Measurements from ENCODE around the gene LRP6. TPM values are rescaled to one million over a fixed set of nuclear protein-coding genes. Genes with fewer than 3 reads are reported as not detected.

Gene LRP6
- total RNA-seq, 1 donor from 2014 or later, result 44.4 TPM

GRCh38 chr12:12091977-12092663 is 174.7 kb downstream of the LRP6 start:
- Histone ChIP-seq H3K9me3 (ENCODE audit: control insufficient read depth in 3 of 3, low read length in 3 of 3) (no peaks in the 10 kb centered on the region), H3K4me3 (ENCODE audit: low read length in 3 of 3) (no peak overlapping the region), H3K9ac (ENCODE audit: low read depth in 1 of 3, low read length in 3 of 3) (no peak overlapping the region), H3K4me1 (ENCODE audit: control insufficient read depth in 3 of 3, insufficient read depth in 3 of 3, low read length in 3 of 3) (no peaks in the 10 kb centered on the region), H3K27ac (ENCODE audit: low read depth, low read length) (no peak overlapping the region), H3K27me3 (ENCODE audit: control insufficient read depth in 3 of 3, insufficient read depth in 3 of 3, low read length in 3 of 3) (no peaks in the 10 kb centered on the region), H3K36me3 (ENCODE audit: control insufficient read depth in 3 of 3, insufficient read depth in 3 of 3, low read length in 3 of 3) (no peaks in the 10 kb centered on the region)

- H3K36me3 ChIP-seq (ENCODE audit: control insufficient read depth in 3 of 3, insufficient read depth in 3 of 3, low read length in 3 of 3), result no peaks in the 10 kb centered on the region
- no peaks in the 10 kb centered on the region for H3K4me1 ChIP-seq (ENCODE audit: control insufficient read depth in 3 of 3, insufficient read depth in 3 of 3, low read length in 3 of 3)
- H3K9me3 ChIP-seq (ENCODE audit: control insufficient read depth in 3 of 3, low read length in 3 of 3), result no peaks in the 10 kb centered on the region
- H3K4me3 ChIP-seq (ENCODE audit: low read length in 3 of 3), result no peak overlapping the region
- H3K27ac ChIP-seq (ENCODE audit: low read depth, low read length), result no peak overlapping the region
- H3K27me3 ChIP-seq (ENCODE audit: control insufficient read depth in 3 of 3, insufficient read depth in 3 of 3, low read length in 3 of 3), result no peaks in the 10 kb centered on the region
- no peak overlapping the region for H3K9ac ChIP-seq (ENCODE audit: low read depth in 1 of 3, low read length in 3 of 3)
Observed at GRCh38 chr12:12091071-12091470, 175.8 kb downstream of the LRP6 start.

- no peaks in the 10 kb centered on the region for H3K9me3 ChIP-seq (ENCODE audit: control insufficient read depth in 3 of 3, low read length in 3 of 3)
- H3K4me3 ChIP-seq (ENCODE audit: low read length in 3 of 3), result no peak overlapping the region
- H3K36me3 ChIP-seq (ENCODE audit: control insufficient read depth in 3 of 3, insufficient read depth in 3 of 3, low read length in 3 of 3), result no peaks in the 10 kb centered on the region
- no peak overlapping the region for H3K27ac ChIP-seq (ENCODE audit: low read depth, low read length)
- no peak overlapping the region for H3K9ac ChIP-seq (ENCODE audit: low read depth in 1 of 3, low read length in 3 of 3)
- no peaks in the 10 kb centered on the region for H3K4me1 ChIP-seq (ENCODE audit: control insufficient read depth in 3 of 3, insufficient read depth in 3 of 3, low read length in 3 of 3)
- no peaks in the 10 kb centered on the region for H3K27me3 ChIP-seq (ENCODE audit: control insufficient read depth in 3 of 3, insufficient read depth in 3 of 3, low read length in 3 of 3)
Observed at GRCh38 chr12:12088761-12089160, 178.1 kb downstream of the LRP6 start.

- Histone ChIP-seq H3K9me3 (ENCODE audit: control insufficient read depth in 3 of 3, low read length in 3 of 3) (no peaks in the 10 kb centered on the region), H3K4me1 (ENCODE audit: control insufficient read depth in 3 of 3, insufficient read depth in 3 of 3, low read length in 3 of 3) (no peaks in the 10 kb centered on the region), H3K27ac (ENCODE audit: low read depth, low read length) (no peak overlapping the region), H3K9ac (ENCODE audit: low read depth in 1 of 3, low read length in 3 of 3) (no peak overlapping the region), H3K36me3 (ENCODE audit: control insufficient read depth in 3 of 3, insufficient read depth in 3 of 3, low read length in 3 of 3) (no peaks in the 10 kb centered on the region), H3K4me3 (ENCODE audit: low read length in 3 of 3) (no peak overlapping the region), H3K27me3 (ENCODE audit: control insufficient read depth in 3 of 3, insufficient read depth in 3 of 3, low read length in 3 of 3) (no peaks in the 10 kb centered on the region)
Observed at GRCh38 chr12:12088147-12088546, 178.7 kb downstream of the LRP6 start.

- Histone ChIP-seq H3K4me3 (ENCODE audit: low read length in 3 of 3) (no peak overlapping the region), H3K27me3 (ENCODE audit: control insufficient read depth in 3 of 3, insufficient read depth in 3 of 3, low read length in 3 of 3) (no peaks in the 10 kb centered on the region), H3K27ac (ENCODE audit: low read depth, low read length) (no peak overlapping the region), H3K4me1 (ENCODE audit: control insufficient read depth in 3 of 3, insufficient read depth in 3 of 3, low read length in 3 of 3) (no peaks in the 10 kb centered on the region), H3K9me3 (ENCODE audit: control insufficient read depth in 3 of 3, low read length in 3 of 3) (no peaks in the 10 kb centered on the region), H3K36me3 (ENCODE audit: control insufficient read depth in 3 of 3, insufficient read depth in 3 of 3, low read length in 3 of 3) (no peaks in the 10 kb centered on the region), H3K9ac (ENCODE audit: low read depth in 1 of 3, low read length in 3 of 3) (no peak overlapping the region)
Observed at GRCh38 chr12:12087693-12088034, 179.2 kb downstream of the LRP6 start.

- Histone ChIP-seq H3K27ac (ENCODE audit: low read depth, low read length) (no peak overlapping the region), H3K9ac (ENCODE audit: low read depth in 1 of 3, low read length in 3 of 3) (no peak overlapping the region), H3K27me3 (ENCODE audit: control insufficient read depth in 3 of 3, insufficient read depth in 3 of 3, low read length in 3 of 3) (no peaks in the 10 kb centered on the region), H3K4me1 (ENCODE audit: control insufficient read depth in 3 of 3, insufficient read depth in 3 of 3, low read length in 3 of 3) (no peaks in the 10 kb centered on the region), H3K4me3 (ENCODE audit: low read length in 3 of 3) (no peak overlapping the region), H3K9me3 (ENCODE audit: control insufficient read depth in 3 of 3, low read length in 3 of 3) (no peaks in the 10 kb centered on the region), H3K36me3 (ENCODE audit: control insufficient read depth in 3 of 3, insufficient read depth in 3 of 3, low read length in 3 of 3) (no peaks in the 10 kb centered on the region)
Observed at GRCh38 chr12:12086973-12087692, 179.7 kb downstream of the LRP6 start.

GRCh38 chr12:12086362-12086761 is 180.5 kb downstream of the LRP6 start:
- Histone ChIP-seq H3K4me3 (ENCODE audit: low read length in 3 of 3) (no peak overlapping the region), H3K9ac (ENCODE audit: low read depth in 1 of 3, low read length in 3 of 3) (no peak overlapping the region), H3K27me3 (ENCODE audit: control insufficient read depth in 3 of 3, insufficient read depth in 3 of 3, low read length in 3 of 3) (no peaks in the 10 kb centered on the region), H3K36me3 (ENCODE audit: control insufficient read depth in 3 of 3, insufficient read depth in 3 of 3, low read length in 3 of 3) (no peaks in the 10 kb centered on the region), H3K9me3 (ENCODE audit: control insufficient read depth in 3 of 3, low read length in 3 of 3) (no peaks in the 10 kb centered on the region), H3K27ac (ENCODE audit: low read depth, low read length) (no peak overlapping the region), H3K4me1 (ENCODE audit: control insufficient read depth in 3 of 3, insufficient read depth in 3 of 3, low read length in 3 of 3) (no peaks in the 10 kb centered on the region)

GRCh38 chr12:12083688-12084087 is 183.2 kb downstream of the LRP6 start:
- Histone ChIP-seq H3K4me3 (ENCODE audit: low read length in 3 of 3) (no peak overlapping the region), H3K4me1 (ENCODE audit: control insufficient read depth in 3 of 3, insufficient read depth in 3 of 3, low read length in 3 of 3) (no peaks in the 10 kb centered on the region), H3K27me3 (ENCODE audit: control insufficient read depth in 3 of 3, insufficient read depth in 3 of 3, low read length in 3 of 3) (no peaks in the 10 kb centered on the region), H3K27ac (ENCODE audit: low read depth, low read length) (no peak overlapping the region), H3K9me3 (ENCODE audit: control insufficient read depth in 3 of 3, low read length in 3 of 3) (no peaks in the 10 kb centered on the region), H3K36me3 (ENCODE audit: control insufficient read depth in 3 of 3, insufficient read depth in 3 of 3, low read length in 3 of 3) (no peaks in the 10 kb centered on the region), H3K9ac (ENCODE audit: low read depth in 1 of 3, low read length in 3 of 3) (no peak overlapping the region)

- H3K4me1 ChIP-seq (ENCODE audit: control insufficient read depth in 3 of 3, insufficient read depth in 3 of 3, low read length in 3 of 3), result no peaks in the 10 kb centered on the region
- no peaks in the 10 kb centered on the region for H3K36me3 ChIP-seq (ENCODE audit: control insufficient read depth in 3 of 3, insufficient read depth in 3 of 3, low read length in 3 of 3)
- H3K27me3 ChIP-seq (ENCODE audit: control insufficient read depth in 3 of 3, insufficient read depth in 3 of 3, low read length in 3 of 3), result no peaks in the 10 kb centered on the region
- no peak overlapping the region for H3K9ac ChIP-seq (ENCODE audit: low read depth in 1 of 3, low read length in 3 of 3)
- no peak overlapping the region for H3K27ac ChIP-seq (ENCODE audit: low read depth, low read length)
- H3K4me3 ChIP-seq (ENCODE audit: low read length in 3 of 3), result no peak overlapping the region
- H3K9me3 ChIP-seq (ENCODE audit: control insufficient read depth in 3 of 3, low read length in 3 of 3), result no peaks in the 10 kb centered on the region
Observed at GRCh38 chr12:12081836-12082497, 184.9 kb downstream of the LRP6 start.

- H3K4me1 ChIP-seq (ENCODE audit: control insufficient read depth in 3 of 3, insufficient read depth in 3 of 3, low read length in 3 of 3), result no peaks in the 10 kb centered on the region
- H3K36me3 ChIP-seq (ENCODE audit: control insufficient read depth in 3 of 3, insufficient read depth in 3 of 3, low read length in 3 of 3), result no peaks in the 10 kb centered on the region
- no peaks in the 10 kb centered on the region for H3K9me3 ChIP-seq (ENCODE audit: control insufficient read depth in 3 of 3, low read length in 3 of 3)
- no peak overlapping the region for H3K27ac ChIP-seq (ENCODE audit: low read depth, low read length)
- H3K4me3 ChIP-seq (ENCODE audit: low read length in 3 of 3), result no peak overlapping the region
- no peak overlapping the region for H3K9ac ChIP-seq (ENCODE audit: low read depth in 1 of 3, low read length in 3 of 3)
- H3K27me3 ChIP-seq (ENCODE audit: control insufficient read depth in 3 of 3, insufficient read depth in 3 of 3, low read length in 3 of 3), result no peaks in the 10 kb centered on the region
Observed at GRCh38 chr12:12079291-12079690, 187.6 kb downstream of the LRP6 start.
